ENCODE data around the gene GNAQ. TPM values are rescaled to one million over a fixed set of nuclear protein-coding genes. Genes with fewer than 3 reads are reported as not detected.

GNAQ gene
- total and polyA plus RNA-seq, 8 donors: 13.1 to 75.3 (median 38.5) TPM

DNA sequence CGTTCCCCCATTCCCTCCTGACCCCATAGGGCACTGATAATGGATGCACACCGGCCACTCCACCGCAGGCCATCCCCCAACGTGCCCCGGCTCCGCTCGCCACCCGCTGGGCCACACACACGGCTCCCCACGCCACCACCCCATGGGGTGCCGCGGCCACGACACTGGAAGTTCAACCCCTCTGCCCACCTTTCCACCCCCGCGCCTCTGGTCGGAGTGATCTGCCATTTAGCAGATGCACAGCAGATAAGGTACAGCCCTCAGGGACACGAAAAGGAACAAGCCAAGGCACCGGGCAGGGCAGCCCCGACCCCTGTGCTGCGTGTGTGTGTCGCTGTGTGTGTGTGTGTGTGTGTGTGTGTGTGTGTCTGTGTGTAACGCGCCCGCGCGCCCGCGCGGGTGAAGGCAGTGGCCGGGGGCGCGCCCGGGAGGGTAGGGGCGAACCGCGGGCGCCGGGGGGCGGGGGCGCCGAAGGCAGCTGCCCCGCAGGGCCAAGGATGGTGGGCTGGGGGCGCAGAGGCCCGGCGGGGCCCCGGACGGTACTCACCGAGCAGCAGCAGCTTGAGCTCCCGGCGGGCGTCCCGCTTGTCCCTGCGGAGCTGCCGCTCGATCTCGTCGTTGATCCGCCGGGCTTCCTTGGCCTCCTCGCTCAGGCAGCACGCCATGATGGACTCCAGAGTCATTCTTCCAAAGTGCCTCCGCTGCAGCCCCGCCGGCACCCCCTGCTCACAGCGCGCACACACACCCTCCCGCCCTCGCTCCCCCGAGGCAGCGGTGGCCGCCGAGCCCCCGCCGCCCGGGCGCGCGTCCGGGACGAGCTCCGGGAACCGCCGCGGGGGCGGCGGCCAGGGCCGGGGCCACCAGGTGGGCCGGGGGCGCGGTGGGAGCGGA, 813 bp downstream of the GNAQ start:
- peaks cover 38 to 73% (median 60%) of the 10 kb centered on the region in 4 donors for H3K4me1 ChIP-seq
- intact Hi-C loops (cut with DNase I; ENCODE audit: low total_unique reads): loop anchor here (10.0 kb wide), 1 partner anchor 56 kb away; no protein-coding TSS in a partner anchor
- 0 to 5% (median 1%) methylated on average over 24 to 91 of the region's 91 CpGs for WGBS, 5 donors
- H3K27me3 ChIP-seq: no peaks in the 10 kb centered on the region
- H3K9me3 ChIP-seq: no peaks in the 10 kb centered on the region
- no peak for TF ChIP-seq EP300 (IDR thresholded peaks at IDR 0.05)
- no peak for TF ChIP-seq POLR2AphosphoS5 (IDR thresholded peaks at IDR 0.05)
- TF ChIP-seq, protein P1, sequence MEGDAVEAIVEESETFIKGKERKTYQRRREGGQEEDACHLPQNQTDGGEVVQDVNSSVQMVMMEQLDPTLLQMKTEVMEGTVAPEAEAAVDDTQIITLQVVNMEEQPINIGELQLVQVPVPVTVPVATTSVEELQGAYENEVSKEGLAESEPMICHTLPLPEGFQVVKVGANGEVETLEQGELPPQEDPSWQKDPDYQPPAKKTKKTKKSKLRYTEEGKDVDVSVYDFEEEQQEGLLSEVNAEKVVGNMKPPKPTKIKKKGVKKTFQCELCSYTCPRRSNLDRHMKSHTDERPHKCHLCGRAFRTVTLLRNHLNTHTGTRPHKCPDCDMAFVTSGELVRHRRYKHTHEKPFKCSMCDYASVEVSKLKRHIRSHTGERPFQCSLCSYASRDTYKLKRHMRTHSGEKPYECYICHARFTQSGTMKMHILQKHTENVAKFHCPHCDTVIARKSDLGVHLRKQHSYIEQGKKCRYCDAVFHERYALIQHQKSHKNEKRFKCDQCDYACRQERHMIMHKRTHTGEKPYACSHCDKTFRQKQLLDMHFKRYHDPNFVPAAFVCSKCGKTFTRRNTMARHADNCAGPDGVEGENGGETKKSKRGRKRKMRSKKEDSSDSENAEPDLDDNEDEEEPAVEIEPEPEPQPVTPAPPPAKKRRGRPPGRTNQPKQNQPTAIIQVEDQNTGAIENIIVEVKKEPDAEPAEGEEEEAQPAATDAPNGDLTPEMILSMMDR (IDR thresholded peaks at IDR 0.05): no peak
- no peak for TF ChIP-seq POLR2A (IDR thresholded peaks at IDR 0.05)
- peak overlapping the region; percentile 91 to 100 (median 99) for H3K27ac ChIP-seq
- no peaks in the 10 kb centered on the region for H3K36me3 ChIP-seq
- peak overlapping the region; percentile 69 to 85 (median 80) for H3K4me3 ChIP-seq
- DNase-seq: peak; percentile 55 to 86

DNA sequence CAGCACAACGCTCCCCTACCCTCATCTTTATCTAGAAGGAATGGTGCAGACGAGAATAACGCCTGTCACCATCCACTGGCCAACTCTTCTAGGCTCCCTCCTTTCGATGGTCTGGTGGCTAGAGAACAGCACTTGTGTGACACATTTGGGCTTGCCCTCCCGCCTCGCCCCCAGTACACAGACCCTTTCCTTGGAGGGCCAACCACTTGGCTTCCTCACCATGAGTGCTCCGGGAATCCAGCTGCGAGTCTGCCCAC, 1.4 kb downstream of the GNAQ start:
- TF ChIP-seq POLR2AphosphoS5 (IDR thresholded peaks at IDR 0.05) (no peak), EP300 (IDR thresholded peaks at IDR 0.05) (no peak), POLR2A (IDR thresholded peaks at IDR 0.05) (no peak)
- TF ChIP-seq, protein P1 (IDR thresholded peaks at IDR 0.05): no peak
- Histone ChIP-seq H3K4me3 (peak overlapping the region; percentile 69 to 85 (median 80)), H3K4me1 (peaks cover 41 to 74% (median 61%) of the 10 kb centered on the region in 4 donors), H3K9me3 (no peaks in the 10 kb centered on the region), H3K27ac (peak overlapping the region; percentile 91 to 100 (median 99)), H3K27me3 (no peaks in the 10 kb centered on the region), H3K36me3 (no peaks in the 10 kb centered on the region)
- no peak for DNase-seq
- 0 to 7% (median 2%) methylated on average over 5 to 8 of the region's 8 CpGs for WGBS, 5 donors
- intact Hi-C loops (cut with DNase I; ENCODE audit: low total_unique reads): loop anchor here (10.0 kb wide), 1 partner anchor 55 kb away; no protein-coding TSS in a partner anchor

DNA sequence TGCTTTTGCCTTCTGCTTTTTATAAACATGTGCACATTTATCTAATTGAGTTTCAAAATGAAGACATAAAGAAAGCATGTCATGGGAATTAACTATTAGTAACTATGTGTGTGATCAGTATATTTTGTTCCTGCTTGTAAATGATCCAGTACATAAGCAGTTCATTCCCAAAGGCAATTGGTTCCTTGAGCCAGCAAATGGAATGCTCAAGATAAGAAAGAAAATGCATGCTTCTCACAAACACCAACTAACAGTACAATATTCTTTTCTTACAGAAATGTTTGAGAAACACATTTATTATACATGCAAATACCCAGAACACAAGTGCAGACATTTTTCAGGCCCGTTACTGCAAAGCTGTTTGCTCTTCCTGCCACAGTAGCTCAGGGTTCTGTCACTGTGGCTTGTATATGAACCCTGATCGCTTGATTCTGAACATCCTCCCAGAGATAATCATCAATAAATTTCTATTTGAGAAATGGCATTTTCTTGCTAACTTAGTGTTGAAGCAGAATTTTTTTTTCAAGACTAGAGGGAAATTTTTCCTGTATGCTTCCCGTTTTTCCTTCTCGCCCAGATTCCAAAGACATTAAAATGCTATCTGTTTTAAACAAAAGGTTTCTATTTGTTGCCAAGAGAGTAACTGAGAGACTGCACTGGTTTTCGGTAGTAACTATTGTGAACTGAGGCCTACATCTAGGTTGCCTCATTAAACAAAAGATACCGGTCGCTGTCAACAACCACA, 1.9 kb downstream of the GNAQ start:
- H3K4me1 ChIP-seq: peaks cover 39 to 74% (median 58%) of the 10 kb centered on the region in 4 donors
- intact Hi-C loops (cut with DNase I; ENCODE audit: low total_unique reads): loop anchor here (10.0 kb wide), 1 partner anchor 55 kb away; no protein-coding TSS in a partner anchor
- peak overlapping the region; percentile 69 to 85 (median 80) for H3K4me3 ChIP-seq
- H3K27ac ChIP-seq: peak overlapping the region; percentile 91 to 100 (median 99)
- no peaks in the 10 kb centered on the region for H3K27me3 ChIP-seq
- DNase-seq: peak in 1 of 2 donors; percentile 35
- TF ChIP-seq EP300 (IDR thresholded peaks at IDR 0.05) (no peak), POLR2AphosphoS5 (IDR thresholded peaks at IDR 0.05) (no peak), POLR2A (IDR thresholded peaks at IDR 0.05) (no peak)
- TF ChIP-seq, protein P1 (IDR thresholded peaks at IDR 0.05): no peak
- H3K36me3 ChIP-seq: no peaks in the 10 kb centered on the region
- no peaks in the 10 kb centered on the region for H3K9me3 ChIP-seq
- 1 to 8% (median 7%) methylated on average over 7 of the region's 7 CpGs for WGBS, 5 donors

DNA sequence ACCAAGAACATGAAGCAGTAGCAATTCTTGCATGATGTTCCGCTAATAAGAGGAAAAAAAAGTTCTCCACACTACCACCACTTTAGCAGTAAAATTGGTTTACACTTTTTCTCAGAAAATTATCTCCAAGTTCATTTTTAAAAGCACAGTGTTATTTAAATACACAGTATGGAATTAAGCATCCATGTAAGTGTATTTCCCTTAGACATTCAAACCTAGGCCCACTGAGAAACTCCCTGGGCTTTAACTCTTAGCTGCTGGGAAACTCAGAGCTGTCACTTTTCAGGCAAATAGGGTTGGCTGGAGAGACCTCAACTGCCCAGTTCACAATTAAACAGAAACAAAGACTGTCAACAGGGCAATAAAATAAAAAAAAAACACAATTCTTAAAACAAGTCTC, 2.7 kb downstream of the GNAQ start:
- Histone ChIP-seq H3K27ac (peak overlapping the region in 4 of 5 donors; percentile 91 to 99 (median 96)), H3K27me3 (no peaks in the 10 kb centered on the region), H3K4me1 (peaks cover 35 to 74% (median 54%) of the 10 kb centered on the region in 4 donors), H3K9me3 (no peaks in the 10 kb centered on the region), H3K36me3 (no peaks in the 10 kb centered on the region), H3K4me3 (peak overlapping the region; percentile 69 to 85 (median 80))
- TF ChIP-seq EP300 (IDR thresholded peaks at IDR 0.05) (no peak), POLR2A (IDR thresholded peaks at IDR 0.05) (no peak), POLR2AphosphoS5 (IDR thresholded peaks at IDR 0.05) (no peak)
- TF ChIP-seq, protein P1 (IDR thresholded peaks at IDR 0.05): no peak
- WGBS, 5 donors: 27 to 58% (median 47%) methylated on average over 1 of the region's 1 CpG
- intact Hi-C loops (cut with DNase I; ENCODE audit: low total_unique reads): no loop called here
- no peak for DNase-seq
